22Rv1 (cell line): ENCODE results near the gene VEGFD.

Source experiments
- CTCF ChIP-seq: fragments of 450-650 bp; IDR thresholded peaks from 2 replicates; pipeline ENCODE4 v1.5.1; 2017; ENCODE audit warnings: mild to moderate bottlenecking
- ZFX ChIP-seq: fragments of 450-650 bp; IDR thresholded peaks from 2 replicates; pipeline ENCODE4 v1.6.1; 2017; ENCODE audit warnings: antibody characterized with exemption, borderline replicate concordance

- TF ChIP-seq CTCF (no peak), ZFX (no peak)
Observed at GRCh38 chrX:15418041-15418706, 34.0 kb upstream of the VEGFD start.
